Endometrium (tissue), 2 donors: ENCODE results near the gene TERT.
"Not testable (repeated sequence)": the region's sequence is repeated elsewhere in the genome, so short reads cannot be mapped to it uniquely, and the experiment has no call there.

Experiments
- FAIRE-seq: peaks from 2 replicates; lab custom pipeline; 2012; peaks lifted over from hg19 to GRCh38; lab: Jason Lieb, UNC
- donor health status: control.
- donor health status: control.

The TERT gene

DNA sequence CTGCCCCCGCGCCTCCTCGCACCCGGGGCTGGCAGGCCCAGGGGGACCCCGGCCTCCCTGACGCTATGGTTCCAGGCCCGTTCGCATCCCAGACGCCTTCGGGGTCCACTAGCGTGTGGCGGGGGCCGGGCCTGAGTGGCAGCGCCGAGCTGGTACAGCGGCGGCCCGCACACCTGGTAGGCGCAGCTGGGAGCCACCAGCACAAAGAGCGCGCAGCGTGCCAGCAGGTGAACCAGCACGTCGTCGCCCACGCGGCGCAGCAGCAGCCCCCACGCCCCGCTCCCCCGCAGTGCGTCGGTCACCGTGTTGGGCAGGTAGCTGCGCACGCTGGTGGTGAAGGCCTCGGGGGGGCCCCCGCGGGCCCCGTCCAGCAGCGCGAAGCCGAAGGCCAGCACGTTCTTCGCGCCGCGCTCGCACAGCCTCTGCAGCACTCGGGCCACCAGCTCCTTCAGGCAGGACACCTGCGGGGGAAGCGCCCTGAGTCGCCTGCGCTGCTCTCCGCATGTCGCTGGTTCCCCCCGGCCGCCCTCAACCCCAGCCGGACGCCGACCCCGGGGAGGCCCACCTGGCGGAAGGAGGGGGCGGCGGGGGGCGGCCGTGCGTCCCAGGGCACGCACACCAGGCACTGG is 548 bp downstream of the TERT start:
- FAIRE-seq = no peak

DNA sequence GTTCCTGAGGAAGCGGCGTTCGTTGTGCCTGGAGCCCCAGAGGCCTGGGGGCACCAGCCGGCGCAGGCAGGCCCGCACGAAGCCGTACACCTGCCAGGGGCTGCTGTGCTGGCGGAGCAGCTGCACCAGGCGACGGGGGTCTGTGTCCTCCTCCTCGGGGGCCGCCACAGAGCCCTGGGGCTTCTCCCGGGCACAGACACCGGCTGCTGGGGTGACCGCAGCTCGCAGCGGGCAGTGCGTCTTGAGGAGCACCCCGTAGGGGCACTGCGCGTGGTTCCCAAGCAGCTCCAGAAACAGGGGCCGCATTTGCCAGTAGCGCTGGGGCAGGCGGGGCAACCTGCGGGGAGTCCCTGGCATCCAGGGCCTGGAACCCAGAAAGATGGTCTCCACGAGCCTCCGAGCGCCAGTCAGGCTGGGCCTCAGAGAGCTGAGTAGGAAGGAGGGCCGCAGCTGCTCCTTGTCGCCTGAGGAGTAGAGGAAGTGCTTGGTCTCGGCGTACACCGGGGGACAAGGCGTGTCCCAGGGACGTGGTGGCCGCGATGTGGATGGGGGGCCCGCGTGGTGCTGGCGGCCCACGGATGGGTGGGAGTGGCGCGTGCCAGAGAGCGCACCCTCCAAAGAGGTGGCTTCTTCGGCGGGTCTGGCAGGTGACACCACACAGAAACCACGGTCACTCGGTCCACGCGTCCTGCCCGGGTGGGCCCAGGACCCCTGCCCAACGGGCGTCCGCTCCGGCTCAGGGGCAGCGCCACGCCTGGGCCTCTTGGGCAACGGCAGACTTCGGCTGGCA is 1.3 kb downstream of the TERT start:
- no peak for FAIRE-seq

DNA sequence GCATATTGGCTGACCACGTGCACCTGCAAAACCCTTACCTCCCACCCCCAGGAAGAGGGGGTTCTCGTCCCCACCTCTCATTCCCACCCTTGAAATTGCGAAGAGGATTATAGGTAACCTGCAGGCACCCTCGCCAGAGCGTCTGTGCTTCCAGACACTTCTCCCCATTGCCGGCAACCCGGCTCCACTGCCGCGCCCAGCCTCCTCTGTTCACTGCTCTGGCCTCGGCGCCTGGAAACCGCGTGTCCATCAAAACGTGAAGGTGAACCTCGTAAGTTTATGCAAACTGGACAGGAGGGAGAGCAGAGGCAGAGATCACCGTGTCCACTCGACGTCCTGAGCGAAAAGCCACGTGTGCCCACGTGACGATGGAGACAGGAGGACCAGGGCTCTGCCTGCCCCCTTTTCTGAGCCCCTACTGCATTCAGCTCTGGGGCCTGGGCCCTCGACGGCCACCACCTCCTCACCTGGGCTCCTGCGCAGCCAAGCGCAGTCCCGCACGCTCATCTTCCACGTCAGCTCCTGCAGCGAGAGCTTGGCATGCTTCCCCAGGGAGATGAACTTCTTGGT is 1.9 kb downstream of the TERT start:
- no peak for FAIRE-seq

DNA sequence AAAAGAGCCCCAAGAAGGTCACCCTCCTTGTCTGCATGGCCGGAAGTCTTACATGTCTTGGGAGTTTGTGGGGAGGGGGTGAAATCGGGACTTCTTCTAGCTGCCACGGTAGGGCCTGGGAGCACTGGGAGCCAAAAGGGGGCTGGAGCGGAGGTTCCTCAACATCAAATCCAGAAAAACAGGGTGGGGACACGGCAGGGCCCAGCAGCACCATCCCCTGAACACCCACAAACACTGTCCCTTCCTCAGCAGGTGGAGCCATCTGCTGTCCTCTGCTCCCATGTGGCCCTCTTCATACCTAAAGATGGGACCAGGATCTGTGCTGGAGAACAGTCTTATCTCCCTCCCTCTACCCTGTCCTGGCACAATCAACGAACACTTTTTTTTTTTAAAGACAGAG is 2.7 kb downstream of the TERT start:
- FAIRE-seq = no peak

DNA sequence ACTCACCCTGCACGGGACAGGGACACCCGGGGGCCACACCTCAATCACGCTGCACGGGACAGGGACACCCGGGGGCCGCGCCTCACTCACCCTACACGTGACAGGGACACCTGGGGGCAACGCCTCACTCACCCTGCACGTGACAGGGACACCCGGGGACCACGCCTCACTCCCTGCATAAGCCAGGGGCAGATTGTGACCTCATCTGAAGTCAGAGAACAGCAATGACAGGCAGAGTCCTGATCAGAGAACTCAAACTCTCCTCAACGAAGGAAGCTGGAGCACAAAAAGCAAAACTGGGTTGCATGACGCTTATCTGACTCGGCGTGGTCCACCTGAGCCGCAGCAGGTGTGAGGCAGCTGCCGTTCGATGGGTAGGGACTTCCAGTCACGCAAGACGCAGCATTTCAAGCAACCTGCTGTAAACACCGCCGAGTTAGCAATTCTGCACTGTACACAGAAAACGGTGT is 3.2 kb downstream of the TERT start:
- FAIRE-seq = no peak

DNA sequence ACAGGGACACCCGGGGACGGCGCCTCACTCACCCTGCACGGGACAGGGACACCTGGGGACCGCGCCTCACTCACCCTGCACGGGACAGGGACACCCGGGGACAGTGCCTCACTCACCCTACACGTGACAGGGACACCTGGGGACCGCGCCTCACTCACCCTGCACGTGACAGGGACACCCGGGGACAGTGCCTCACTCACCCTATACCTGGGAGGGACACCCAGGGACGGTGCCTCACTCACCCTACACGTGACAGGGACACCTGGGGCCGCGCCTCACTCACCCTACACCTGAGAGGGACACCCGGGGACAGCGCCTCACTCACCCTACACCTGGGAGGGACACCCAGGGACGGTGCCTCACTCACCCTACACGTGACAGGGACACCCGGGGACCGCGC is 3.9 kb downstream of the TERT start:
- not testable (repeated sequence) for FAIRE-seq

DNA sequence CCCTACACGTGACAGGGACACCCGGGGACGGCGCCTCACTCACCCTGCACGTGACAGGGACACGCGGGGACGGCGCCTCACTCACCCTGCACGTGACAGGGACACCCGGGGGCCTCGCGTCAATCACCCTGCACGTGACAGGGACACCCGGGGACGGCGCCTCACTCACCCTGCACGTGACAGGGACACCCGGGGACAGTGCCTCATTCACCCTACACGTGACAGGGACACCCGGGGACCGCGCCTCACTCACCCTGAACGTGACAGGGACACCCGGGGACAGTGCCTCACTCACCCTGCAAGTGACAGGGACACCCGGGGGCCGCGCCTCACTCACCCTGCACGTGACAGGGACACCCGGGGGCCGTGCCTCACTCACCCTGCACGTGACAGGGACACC is 5.3 kb downstream of the TERT start:
- not testable (repeated sequence) for FAIRE-seq

DNA sequence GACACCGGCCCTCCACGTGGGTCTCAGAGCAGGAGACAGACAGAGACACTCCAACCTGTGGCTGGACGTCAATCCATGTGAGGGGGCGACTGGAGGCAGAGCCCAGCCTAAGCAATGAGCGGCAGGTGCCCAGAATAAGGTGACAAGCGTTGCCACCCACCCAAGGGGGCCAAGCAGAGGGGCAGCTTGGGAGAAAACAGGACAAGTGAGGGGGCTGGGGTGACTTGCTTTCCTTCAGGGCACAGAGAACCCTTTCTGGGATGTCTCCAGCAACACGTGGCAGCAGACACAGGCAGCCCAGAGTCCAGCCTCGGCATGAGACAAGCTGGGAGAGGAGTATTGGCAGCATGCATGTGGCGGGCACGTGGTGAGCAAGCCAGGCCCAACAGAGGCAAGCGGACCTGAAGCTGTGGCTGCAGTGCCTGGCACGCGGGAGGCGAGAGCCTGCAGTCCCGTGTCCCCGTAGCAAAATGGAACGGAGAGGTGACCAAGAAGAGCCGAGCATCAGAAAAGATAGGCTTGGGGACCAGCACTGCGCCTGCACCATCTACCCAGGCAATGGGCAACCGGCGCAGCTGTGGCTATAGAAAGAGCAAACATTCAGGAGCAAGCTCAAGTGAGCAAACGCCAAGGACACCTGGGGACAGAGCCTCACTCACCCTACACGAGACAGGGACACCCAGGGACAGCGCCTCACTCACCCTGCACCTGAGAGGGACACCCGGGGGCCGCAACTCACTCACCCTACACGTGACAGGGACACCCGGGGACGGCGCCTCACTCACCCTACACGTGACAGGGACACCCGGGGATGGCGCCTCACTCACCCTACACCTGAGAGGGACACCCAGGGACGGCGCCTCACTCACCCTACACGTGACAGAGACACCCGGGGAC is 6.2 kb downstream of the TERT start:
- FAIRE-seq = no peak

DNA sequence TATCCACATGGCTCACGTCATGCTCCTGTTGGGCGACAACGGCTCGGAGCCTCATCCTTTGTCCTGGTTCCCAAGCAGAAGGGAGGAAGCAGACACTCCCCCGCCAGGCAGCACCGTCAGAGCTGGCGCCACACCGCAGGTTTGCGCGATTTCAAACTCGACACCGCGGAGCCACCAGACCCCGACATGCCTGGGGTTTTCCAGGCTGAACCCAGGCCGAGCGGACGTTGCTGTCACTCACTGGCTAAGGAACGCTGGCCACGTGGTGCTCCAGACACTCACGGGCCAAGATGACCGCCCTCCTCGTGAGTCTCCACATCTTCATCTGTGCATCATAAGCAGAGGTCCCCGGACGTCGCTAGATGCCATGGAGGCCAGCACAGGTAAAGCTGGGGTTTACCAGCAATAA is 9.0 kb downstream of the TERT start:
- no peak for FAIRE-seq

DNA sequence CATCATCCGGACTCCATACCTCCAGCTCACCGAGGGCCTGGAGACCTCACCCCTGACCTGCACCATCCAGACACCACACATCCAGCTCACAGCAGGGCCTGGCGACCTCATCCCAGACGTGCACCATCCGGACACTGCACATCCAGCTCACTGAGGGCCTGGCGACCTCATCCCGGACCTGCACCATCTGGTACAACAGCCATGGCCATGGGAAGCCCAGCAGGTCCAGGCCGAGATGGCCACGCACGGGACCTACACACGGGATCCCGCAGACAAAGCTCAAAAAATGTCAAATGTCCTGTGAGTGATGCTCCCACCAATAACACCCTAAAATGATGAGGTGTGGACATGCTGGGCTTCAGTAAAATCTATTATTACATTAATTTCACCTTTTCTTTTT is 9.7 kb downstream of the TERT start:
- no peak for FAIRE-seq

DNA sequence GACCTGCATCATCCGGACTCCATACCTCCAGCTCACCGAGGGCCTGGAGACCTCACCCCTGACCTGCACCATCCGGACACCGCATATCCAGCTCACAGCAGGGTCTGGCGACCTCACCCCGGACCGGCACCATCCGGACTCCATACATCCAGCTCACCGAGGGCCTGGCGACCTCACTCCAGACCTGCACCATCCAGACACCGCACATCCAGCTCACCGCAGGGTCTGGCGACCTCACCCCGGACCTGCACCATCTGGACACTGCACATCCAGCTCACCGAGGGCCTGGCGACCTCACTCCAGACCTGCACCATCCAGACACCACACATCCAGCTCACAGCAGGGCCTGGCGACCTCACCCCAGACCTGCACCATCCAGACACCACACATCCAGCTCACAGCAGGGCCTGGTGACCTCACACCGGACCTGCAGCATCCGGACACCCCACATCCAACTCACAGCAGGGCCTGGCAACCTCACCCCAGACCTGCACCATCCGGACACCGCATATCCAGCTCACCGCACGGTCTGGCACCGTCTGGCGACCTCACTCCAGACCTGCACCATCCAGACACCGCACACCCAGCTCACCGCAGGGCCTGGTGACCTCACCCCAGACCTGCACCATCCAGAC is 10.4 kb downstream of the TERT start:
- FAIRE-seq = not testable (repeated sequence)

DNA sequence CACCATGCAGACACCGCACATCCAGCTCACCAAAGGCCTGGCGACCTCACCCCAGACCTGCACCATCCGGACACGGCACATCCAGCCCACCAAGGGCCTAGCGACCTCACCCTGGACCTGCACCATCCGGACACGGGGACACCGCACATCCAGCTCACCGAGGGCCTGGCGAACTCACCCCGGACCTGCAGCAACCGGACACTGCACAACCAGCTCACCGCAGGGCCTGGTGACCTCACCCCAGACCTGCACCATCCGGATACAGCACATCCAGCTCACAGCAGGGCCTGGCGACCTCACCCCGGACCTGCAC is 11.2 kb downstream of the TERT start:
- not testable (repeated sequence) for FAIRE-seq

DNA sequence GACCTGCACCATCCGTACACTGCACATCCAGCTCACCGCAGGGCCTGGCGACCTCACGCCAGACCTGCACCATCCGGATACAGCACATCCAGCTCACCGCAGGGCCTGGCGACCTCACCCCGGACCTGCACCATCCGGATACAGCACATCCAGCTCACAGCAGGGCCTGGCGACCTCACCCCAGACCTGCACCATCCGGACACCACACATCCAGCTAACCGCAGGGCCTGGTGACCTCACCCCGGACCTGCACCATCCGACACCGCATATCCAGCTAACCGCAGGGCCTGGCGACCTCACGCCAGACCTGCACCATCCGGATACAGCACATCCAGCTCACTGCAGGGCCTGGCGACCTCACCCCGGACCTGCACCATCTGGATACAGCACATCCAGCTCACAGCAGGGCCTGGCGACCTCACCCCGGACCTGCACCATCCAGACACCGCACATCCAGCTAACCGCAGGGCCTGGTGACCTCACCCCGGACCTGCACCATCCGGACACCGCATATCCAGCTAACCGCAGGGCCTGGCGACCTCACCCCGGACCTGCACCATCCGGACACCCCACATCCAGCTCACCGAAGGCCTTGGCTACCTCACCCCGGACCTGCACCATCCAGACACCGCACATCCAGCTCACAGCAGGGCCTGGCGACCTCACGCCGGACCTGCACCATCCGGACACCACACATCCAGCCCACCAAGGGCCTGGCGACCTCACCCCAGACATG is 11.7 kb downstream of the TERT start:
- not testable (repeated sequence) for FAIRE-seq

DNA sequence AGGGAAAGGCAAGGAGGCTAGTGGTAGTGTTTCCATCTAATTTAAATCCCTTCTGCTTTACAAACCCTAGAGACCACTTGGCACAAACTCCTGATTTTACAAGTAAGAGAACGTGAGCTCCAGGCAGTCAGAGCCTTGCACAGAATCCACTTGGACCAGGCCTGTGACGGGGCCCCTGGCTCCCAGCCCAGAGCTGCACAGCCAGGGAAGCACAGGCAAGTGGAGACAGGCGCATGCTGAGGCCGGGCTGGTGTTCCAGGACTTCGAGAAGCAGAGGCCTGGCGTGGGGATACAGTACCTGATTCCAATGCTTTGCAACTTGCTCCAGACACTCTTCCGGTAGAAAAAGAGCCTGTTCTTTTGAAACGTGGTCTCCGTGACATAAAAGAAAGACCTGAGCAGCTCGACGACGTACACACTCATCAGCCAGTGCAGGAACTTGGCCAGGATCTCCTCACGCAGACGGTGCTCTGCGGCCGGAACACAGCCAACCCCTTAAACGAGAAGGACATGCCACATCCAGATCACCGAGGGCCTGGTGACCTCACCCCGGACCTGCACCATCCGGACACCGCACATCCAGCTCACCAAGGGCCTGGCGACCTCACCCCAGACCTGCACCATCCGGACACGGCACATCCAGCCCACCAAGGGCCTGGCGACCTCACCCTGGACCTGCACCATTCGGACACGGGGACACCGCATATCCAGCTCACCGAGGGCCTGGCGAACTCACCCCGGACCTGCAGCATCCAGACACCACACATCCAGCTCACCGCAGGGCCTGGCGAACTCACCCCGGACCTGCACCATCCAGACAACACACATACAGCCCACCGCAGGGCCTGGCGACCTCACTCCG is 12.5 kb downstream of the TERT start:
- no peak for FAIRE-seq

DNA sequence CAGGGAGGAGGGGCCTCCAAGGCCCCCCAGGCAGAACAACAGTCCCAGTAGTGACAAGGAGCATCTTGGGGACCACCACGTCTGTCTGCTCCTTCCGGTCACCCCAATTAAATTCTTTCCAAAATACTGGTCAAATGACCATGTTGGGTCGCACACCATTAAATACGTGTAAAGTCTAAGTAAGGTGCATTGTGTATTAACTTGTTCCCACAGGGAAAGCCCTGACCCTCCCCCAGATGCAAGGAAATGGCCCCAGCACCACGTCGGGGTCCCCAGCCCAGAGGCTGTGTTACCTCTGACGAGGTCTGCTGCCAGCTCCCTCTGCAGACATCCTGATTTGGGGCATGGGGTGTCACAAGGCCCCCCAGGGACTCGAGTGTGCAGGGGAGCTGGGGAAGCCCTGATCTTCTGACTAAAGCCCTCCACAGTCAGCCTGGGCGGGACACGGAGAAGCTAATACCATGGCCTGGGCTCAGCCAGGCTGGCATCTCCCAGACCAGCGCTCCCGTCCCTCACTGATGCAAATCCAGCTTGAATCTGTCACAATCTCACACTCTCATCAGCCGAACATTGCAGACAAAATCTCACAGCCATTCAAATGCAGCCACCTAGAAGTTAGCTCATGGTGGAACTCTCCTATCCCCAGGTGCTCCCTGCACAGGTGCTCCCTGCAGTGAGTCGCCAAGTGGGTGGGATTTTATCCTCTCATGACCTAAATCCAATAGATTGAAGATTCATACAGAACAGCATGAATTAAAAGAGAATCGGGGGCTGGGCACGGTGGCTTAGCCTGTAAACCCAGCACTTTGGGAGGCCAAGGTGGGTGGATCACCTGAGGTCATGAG is 13.6 kb downstream of the TERT start:
- no peak for FAIRE-seq

DNA sequence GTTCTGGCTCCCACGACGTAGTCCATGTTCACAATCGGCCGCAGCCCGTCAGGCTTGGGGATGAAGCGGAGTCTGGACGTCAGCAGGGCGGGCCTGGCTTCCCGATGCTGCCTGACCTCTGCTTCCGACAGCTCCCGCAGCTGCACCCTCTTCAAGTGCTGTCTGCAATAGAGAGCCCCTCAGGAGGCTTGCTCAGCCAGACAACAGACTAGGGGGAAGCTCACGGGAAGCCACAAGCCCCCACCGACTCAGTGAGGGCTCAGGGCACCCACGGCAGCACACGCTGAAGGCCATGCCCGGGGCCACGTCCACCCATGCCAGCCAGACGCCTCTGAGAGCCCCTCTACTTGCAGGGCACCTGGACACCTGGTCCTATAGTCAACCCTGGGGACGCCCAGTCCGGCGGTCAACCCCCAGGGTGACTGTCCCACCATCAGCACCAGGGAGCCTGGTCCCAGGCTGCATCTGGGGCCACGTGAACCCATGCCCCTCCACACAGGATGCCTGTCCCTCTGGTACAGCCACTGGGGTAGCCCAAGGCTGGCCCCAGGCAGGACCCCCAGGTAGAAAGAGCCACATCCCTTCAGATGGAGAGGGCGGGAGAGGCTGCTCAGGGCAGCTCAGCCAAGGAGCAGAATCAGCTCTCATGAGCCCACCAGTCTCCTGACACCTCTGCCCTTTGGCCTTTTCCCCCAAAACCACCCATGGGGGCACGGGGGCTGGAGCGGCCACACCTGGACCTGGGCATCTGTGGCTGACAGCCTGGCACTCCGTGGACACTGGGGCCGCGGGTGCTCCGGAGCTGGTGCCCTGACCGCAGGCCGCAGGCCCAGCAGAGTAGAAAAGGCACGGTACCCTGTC is 14.5 kb downstream of the TERT start:
- no peak for FAIRE-seq

DNA sequence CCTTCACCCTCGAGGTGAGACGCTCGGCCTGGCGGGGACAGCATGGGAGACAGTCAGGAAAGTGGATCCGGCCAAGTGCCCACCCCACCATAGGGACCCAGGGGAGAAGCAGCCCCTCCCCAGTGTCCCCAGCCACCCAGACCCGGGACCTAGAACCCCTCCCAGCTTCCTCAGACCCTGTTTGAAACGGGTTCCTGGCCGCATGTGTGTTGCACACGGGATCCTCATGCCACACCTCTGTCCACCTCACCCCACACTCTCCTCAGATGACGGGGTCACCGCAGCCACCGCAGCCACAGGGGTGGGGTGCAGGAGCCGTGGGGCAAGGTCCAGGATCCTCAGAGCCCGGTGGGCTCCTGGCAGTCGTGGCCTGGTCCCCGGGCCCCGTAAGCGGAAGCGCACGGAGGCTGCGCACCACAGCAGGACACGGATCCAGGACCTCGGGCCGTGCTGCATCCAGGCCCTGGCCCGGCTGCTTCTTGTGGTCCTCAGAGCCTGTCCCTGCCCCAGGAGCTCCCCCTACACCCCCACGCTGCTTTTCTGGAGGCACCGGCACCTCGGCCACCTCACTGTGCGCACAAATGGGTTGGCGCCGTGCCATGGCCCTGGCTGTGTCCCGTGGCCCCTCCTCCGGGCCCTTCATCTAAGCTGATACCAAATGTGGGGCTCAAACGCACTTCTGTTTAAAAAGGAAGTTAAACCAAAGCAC is 15.3 kb downstream of the TERT start:
- no peak for FAIRE-seq
